Measurements from ENCODE around the gene EXOC8.

Gene EXOC8

DNA sequence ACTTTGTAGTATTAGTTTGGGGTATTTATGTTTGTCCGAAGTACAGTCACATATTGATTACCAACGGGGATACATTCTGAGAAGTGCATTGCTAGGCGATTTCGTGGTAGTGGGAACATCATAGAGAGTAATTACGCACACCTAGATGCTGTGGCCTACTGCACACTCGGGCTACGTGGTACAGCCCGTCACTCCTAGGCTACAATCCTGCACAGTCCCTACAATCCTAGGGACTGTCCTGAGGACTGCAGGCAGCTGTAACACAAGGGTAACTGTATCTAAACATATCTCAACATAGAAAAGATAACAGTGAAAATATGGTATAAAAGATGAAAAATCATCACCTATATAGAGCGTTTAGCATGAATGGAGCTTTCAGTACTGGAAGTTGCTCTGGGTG lies 18.6 kb downstream of the EXOC8 start:
- TF ChIP-seq, protein P1, sequence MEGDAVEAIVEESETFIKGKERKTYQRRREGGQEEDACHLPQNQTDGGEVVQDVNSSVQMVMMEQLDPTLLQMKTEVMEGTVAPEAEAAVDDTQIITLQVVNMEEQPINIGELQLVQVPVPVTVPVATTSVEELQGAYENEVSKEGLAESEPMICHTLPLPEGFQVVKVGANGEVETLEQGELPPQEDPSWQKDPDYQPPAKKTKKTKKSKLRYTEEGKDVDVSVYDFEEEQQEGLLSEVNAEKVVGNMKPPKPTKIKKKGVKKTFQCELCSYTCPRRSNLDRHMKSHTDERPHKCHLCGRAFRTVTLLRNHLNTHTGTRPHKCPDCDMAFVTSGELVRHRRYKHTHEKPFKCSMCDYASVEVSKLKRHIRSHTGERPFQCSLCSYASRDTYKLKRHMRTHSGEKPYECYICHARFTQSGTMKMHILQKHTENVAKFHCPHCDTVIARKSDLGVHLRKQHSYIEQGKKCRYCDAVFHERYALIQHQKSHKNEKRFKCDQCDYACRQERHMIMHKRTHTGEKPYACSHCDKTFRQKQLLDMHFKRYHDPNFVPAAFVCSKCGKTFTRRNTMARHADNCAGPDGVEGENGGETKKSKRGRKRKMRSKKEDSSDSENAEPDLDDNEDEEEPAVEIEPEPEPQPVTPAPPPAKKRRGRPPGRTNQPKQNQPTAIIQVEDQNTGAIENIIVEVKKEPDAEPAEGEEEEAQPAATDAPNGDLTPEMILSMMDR (IDR thresholded peaks at IDR 0.05), result no peak
- Histone ChIP-seq H3K4me3 (ENCODE audit: low read depth in 1 of 2, low read length in 1 of 2) (no peak overlapping the region), H3K4me1 (ENCODE audit: control insufficient read depth in 1 of 2, insufficient read depth in 1 of 2, low read depth in 1 of 2, low read length in 1 of 2) (no peaks in the 10 kb centered on the region), H3K27ac (no peak overlapping the region), H3K36me3 (no peaks in the 10 kb centered on the region), H3K27me3 (no peaks in the 10 kb centered on the region), H3K9me3 (no peaks in the 10 kb centered on the region)

DNA sequence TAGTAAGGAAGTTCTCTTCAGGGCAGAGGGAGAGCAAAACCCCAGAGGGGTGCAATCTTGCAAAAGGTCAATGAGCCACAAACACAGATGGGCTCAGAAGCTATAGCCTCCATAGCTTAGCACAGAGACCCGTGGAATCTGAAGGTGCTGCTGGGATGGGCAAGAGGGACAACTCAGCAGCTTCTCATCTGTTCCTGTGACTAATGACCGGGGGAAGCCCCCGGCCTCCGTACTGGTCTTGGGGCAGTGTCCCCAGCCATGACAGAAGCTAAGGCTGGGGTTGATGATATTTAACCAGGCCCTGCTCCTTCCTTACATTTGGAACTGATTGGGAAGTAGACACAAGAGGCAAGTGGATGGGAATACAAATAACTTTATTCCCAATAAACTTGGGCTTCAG lies 19.1 kb downstream of the EXOC8 start:
- H3K27ac ChIP-seq, result no peak overlapping the region
- no peak overlapping the region for H3K4me3 ChIP-seq (ENCODE audit: low read depth in 1 of 2, low read length in 1 of 2)
- no peaks in the 10 kb centered on the region for H3K4me1 ChIP-seq (ENCODE audit: control insufficient read depth in 1 of 2, insufficient read depth in 1 of 2, low read depth in 1 of 2, low read length in 1 of 2)
- H3K9me3 ChIP-seq, result no peaks in the 10 kb centered on the region
- no peaks in the 10 kb centered on the region for H3K27me3 ChIP-seq
- H3K36me3 ChIP-seq, result no peaks in the 10 kb centered on the region
- TF ChIP-seq, protein P1 (IDR thresholded peaks at IDR 0.05), result no peak

DNA sequence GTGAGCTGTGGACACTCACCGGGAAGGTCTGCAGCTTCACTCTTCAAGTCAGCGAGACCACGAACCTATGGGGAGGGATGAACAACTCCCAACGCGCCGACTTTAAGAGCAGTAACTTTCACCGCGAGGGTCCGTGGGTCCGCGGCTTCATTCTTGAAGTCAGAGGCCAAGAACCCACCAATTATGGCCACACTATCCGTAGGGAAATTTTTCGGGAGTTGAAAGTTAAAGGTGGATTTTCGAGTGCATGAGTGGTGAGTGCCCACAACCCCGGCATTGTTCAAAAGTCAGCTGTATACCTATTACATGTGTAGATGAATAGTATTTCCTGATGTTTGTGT lies 19.7 kb downstream of the EXOC8 start:
- H3K4me3 ChIP-seq (ENCODE audit: low read depth in 1 of 2, low read length in 1 of 2), result no peak overlapping the region
- TF ChIP-seq, protein P1 (IDR thresholded peaks at IDR 0.05), result no peak
- H3K9me3 ChIP-seq, result no peaks in the 10 kb centered on the region
- H3K36me3 ChIP-seq, result no peaks in the 10 kb centered on the region
- H3K27me3 ChIP-seq, result no peaks in the 10 kb centered on the region
- no peaks in the 10 kb centered on the region for H3K4me1 ChIP-seq (ENCODE audit: control insufficient read depth in 1 of 2, insufficient read depth in 1 of 2, low read depth in 1 of 2, low read length in 1 of 2)
- no peak overlapping the region for H3K27ac ChIP-seq

DNA sequence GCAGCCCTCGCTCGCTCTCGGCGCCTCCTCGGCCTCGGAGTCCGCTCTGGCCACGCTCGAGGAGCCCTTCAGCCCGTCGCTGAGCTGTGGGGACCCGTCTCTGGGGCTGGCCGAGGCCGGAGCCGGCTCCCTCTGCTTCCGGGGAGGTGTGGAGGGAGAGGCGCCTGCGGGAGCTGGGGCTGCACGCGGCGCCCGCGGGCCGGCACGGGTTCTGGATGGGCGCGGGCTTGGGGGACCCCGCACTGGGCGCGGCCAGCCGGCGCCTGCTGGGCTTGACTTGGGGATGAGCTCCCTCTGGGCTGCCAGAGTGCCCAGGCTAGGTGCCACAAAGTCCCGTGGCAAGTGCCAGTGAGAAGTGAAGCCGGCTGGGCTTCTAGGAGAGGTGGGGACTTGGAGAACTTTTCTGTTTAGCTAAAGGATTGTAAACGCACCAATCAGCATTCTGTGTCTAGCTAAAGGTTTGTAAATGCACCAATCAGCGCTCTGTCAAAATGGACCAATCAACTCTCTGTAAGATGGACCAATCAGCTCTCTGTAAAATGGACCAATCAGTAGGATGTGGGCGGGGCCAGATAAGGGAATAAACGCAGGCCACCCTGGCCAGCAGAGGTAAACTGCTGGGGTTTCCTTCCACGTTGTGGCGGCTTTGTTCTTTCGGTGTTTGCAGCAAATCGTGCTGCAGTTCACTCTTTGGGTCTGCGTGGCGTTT lies 20.2 kb downstream of the EXOC8 start:
- Histone ChIP-seq H3K4me3 (ENCODE audit: low read depth in 1 of 2, low read length in 1 of 2) (no peak overlapping the region), H3K9me3 (no peaks in the 10 kb centered on the region), H3K4me1 (ENCODE audit: control insufficient read depth in 1 of 2, insufficient read depth in 1 of 2, low read depth in 1 of 2, low read length in 1 of 2) (no peaks in the 10 kb centered on the region), H3K27ac (no peak overlapping the region), H3K27me3 (no peaks in the 10 kb centered on the region), H3K36me3 (no peaks in the 10 kb centered on the region)
- TF ChIP-seq, protein P1 (IDR thresholded peaks at IDR 0.05), result no peak

DNA sequence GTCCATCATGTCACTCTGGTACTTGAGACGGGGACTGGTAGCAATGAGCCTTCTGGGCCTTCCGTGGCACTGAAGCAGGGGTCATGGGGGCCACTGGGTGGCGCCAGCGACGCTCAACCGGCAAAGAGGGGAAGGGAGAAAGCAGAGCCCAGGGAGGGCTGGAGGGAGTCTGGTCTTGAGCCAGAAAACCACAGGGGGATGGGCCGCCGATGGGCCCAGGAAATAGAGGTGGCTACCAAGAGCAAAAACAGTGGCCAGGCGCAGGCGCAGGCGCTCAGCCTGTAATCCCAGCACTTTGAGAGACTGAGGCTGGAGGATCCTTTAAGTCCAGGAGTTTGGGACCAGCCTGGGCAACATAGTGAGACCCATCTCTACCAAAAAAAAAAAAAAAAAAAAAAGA lies 21.8 kb downstream of the EXOC8 start:
- Histone ChIP-seq H3K9me3 (no peaks in the 10 kb centered on the region), H3K27me3 (no peaks in the 10 kb centered on the region), H3K4me1 (ENCODE audit: control insufficient read depth in 1 of 2, insufficient read depth in 1 of 2, low read depth in 1 of 2, low read length in 1 of 2) (no peaks in the 10 kb centered on the region), H3K36me3 (no peaks in the 10 kb centered on the region), H3K4me3 (ENCODE audit: low read depth in 1 of 2, low read length in 1 of 2) (no peak overlapping the region), H3K27ac (no peak overlapping the region)
- TF ChIP-seq, protein P1 (IDR thresholded peaks at IDR 0.05), result peak; percentile 61

Data from neutrophil (primary cell).